GM12864 (cell line): ENCODE data around the gene GART.
A peak's percentile ranks its signal among the peaks of the same experiment; 100 is the strongest.

ENCODE experiments used
- DNase-seq: peaks from one replicate; pipeline ENCODE4 v3.0.0-alpha.2; 2011; ENCODE audit warnings: low read depth
- H3K4me3 ChIP-seq: 2 replicates; pipeline ENCODE4 v1.5.1; 2011; ENCODE audit warnings: mild to moderate bottlenecking, low read depth, low read length, control low read depth
- TF ChIP-seq, protein P1 (sequence below): IDR thresholded peaks from 2 replicates; pipeline ENCODE4 v1.5.1; 2011; ENCODE audit warnings: low read depth, mild to moderate bottlenecking, moderate library complexity, low read length, control low read depth, inconsistent platforms; ENCODE audit errors: missing control alignments

Gene GART

DNA sequence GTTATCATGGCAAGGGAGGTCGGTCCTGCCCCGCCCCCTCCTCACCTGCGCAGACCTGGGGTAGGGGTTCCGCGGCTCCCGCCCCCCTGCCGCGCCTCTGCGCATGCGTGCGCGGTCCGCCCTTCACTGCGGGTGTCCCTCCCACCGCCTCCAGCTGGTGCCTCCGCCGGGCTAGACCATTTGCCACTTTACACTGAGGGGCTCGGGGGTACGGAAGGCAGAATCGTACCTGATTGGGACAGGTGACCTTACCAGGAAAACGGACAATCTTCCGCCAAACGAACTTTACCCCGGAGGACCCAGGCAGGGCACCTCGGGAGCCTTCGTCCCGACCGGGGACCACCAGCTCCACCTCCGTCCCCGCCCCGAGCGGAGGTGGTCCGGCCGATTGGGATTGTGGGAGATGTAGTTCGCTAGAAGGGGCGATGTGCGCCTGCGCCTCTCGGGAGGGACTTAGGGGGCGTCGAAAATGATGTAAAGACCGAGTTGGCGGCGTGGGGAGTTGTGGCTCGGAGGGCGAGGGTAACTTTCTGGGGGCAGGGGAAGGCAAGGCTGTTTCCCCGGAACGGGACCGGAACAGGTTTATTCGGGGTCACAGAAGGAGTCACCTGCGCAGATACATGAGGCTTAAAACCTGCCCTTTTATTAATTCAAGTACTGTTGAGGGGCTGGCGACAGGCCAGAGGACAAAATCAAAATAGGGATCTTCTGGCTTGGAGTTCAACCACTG lies 50.4 kb downstream of the GART start, which contains the start of gene DNAJC28:
Gene DNAJC28 (minus strand): TSS at position 344 of the 730 bp plus-strand sequence. CDS start 2,323 bp downstream, outside the sequence.
- TF ChIP-seq, protein P1, sequence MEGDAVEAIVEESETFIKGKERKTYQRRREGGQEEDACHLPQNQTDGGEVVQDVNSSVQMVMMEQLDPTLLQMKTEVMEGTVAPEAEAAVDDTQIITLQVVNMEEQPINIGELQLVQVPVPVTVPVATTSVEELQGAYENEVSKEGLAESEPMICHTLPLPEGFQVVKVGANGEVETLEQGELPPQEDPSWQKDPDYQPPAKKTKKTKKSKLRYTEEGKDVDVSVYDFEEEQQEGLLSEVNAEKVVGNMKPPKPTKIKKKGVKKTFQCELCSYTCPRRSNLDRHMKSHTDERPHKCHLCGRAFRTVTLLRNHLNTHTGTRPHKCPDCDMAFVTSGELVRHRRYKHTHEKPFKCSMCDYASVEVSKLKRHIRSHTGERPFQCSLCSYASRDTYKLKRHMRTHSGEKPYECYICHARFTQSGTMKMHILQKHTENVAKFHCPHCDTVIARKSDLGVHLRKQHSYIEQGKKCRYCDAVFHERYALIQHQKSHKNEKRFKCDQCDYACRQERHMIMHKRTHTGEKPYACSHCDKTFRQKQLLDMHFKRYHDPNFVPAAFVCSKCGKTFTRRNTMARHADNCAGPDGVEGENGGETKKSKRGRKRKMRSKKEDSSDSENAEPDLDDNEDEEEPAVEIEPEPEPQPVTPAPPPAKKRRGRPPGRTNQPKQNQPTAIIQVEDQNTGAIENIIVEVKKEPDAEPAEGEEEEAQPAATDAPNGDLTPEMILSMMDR, result no peak
- DNase-seq, result peak; percentile 80
- peak within 1 kb of the TSS; percentile 70 for H3K4me3 ChIP-seq

GRCh38 chr21:33490991-33491372 lies 50.9 kb downstream of the GART start:
- DNase-seq, result no peak
- TF ChIP-seq, protein P1, result no peak
- peak overlapping the region; percentile 70 for H3K4me3 ChIP-seq

DNA sequence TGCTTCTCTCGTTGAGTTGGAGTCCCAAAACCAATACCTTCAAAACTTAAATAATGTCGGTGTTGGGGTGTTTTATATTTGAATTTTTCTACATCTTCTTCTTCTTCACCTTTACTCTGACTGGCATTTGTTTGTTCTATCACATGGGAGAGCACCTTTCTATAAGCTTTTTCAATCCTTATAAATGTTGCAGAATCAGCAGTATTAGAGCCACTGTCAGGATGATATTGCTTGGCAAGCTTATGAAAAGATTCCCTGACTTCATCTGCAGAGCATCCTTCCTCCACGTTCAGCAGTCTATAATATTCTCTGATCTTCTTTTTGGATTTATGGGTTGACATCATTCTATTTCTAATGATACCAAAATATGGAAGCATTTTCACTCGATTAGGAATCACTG lies 53.0 kb downstream of the GART start:
- TF ChIP-seq, protein P1, result no peak
- H3K4me3 ChIP-seq, result no peak overlapping the region
- no peak for DNase-seq

- TF ChIP-seq, protein P1, result no peak
- no peak overlapping the region for H3K4me3 ChIP-seq
- DNase-seq, result no peak
Observed at GRCh38 chr21:33487996-33488395, 53.9 kb downstream of the GART start.

GRCh38 chr21:33481314-33481943 lies 60.5 kb downstream of the GART start:
- TF ChIP-seq, protein P1, result no peak
- H3K4me3 ChIP-seq, result no peak overlapping the region
- no peak for DNase-seq

DNA sequence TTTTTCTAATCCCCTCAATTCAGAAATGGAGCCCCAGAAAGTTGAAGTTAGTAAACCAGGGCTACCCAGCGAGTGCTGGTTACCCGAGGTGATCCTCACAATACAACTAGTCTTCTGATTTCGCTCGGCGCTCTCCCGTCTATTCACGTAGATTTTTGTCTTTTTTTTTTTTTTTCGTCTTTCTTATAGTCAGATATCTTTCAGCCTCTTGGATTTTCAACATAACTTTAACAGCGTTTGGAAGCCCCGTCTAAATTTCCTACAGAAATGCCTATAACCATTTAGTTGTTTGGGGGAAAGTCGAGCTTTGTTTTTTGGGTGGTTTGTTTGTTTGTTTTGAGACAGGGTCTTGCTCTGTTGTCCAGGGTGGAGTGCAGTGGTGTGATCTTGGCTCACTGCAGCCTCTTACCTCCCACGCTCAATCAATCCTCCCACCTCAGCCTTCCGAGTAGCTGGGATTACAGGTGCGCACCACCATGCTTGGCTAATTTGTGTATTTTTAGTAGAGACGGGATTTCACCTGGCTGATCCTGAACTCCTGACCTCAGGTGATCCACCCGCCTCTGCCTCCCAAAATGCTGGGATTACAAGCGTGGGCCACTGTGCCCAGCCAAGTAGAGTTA lies 61.3 kb downstream of the GART start:
- DNase-seq, result no peak
- H3K4me3 ChIP-seq, result peak overlapping the region; percentile 76
- TF ChIP-seq, protein P1, result no peak
